Naive thymus-derived CD4-positive, alpha-beta T cell (primary cell): Measurements from ENCODE around the gene CXCR5. TPM values are rescaled to one million over a fixed set of nuclear protein-coding genes. Genes with fewer than 3 reads are reported as not detected.
A peak's percentile ranks its signal among the peaks of the same experiment; 100 is the strongest.

Source experiments
- ATAC-seq: fragments of 150-1000 bp; cut with Tn5 transposase; 2 replicates; pipeline ENCODE4 v1.10.0; 2021; ENCODE audit warnings: mild to moderate bottlenecking, moderate library complexity
- CTCF ChIA-PET: fragments of 350-600 bp; sonication (Branson Sonifier 250); formaldehyde crosslinking; loops from one replicate; lab custom pipeline; 2021; ENCODE audit warnings: antibody characterized with exemption; lab: Charles Lee
- POLR2A ChIA-PET: fragments of 350-600 bp; sonication (Branson Sonifier 250); formaldehyde crosslinking; loops from one replicate; lab custom pipeline; 2021; ENCODE audit warnings: antibody characterized with exemption, inconsistent platforms; lab: Charles Lee
- DNase-seq, 9 donors: peaks; one replicate each; pipeline versions ENCODE4 v3.0.0 to v3.0.0-alpha.2; 2020 to 2022; ENCODE audit warnings: mixed read lengths in 1 of 9
- H3K27ac ChIP-seq: one replicate; pipeline ENCODE4 v1.7.0; 2013; ENCODE audit warnings: mild to moderate bottlenecking, low read depth, low read length, moderate library complexity
- H3K27me3 ChIP-seq, 2 donors: one replicate each; pipeline ENCODE4 v1.7.0; 2013; ENCODE audit warnings: low read length in 2 of 2, mild to moderate bottlenecking in 2 of 2, moderate library complexity in 2 of 2; ENCODE audit not compliant: control insufficient read depth in 2 of 2, insufficient read depth in 2 of 2
- H3K36me3 ChIP-seq, 3 experiments: 1 replicate in 2 of 3; 2 replicates in 1 of 3; pipeline ENCODE4 v1.7.0; 2013; ENCODE audit warnings: low read length in 3 of 3, mild to moderate bottlenecking in 3 of 3, moderate library complexity in 1 of 3; ENCODE audit not compliant: insufficient read depth in 3 of 3, control insufficient read depth in 2 of 3
- H3K4me1 ChIP-seq, 2 donors: one replicate each; pipeline ENCODE4 v1.7.0; 2013; ENCODE audit warnings: low read length in 2 of 2, mild to moderate bottlenecking in 2 of 2, moderate library complexity in 1 of 2; ENCODE audit not compliant: control insufficient read depth in 2 of 2, insufficient read depth in 2 of 2
- H3K4me3 ChIP-seq: 2 replicates; pipeline ENCODE4 v1.7.0; 2013; ENCODE audit warnings: mild to moderate bottlenecking, low read length
- H3K9me3 ChIP-seq, 3 experiments: 1 replicate in 2 of 3; 2 replicates in 1 of 3; pipeline ENCODE4 v1.7.0; 2013; ENCODE audit warnings: low read length in 3 of 3; ENCODE audit not compliant: control insufficient read depth in 2 of 3
- H3K27ac Mint-ChIP-seq, 9 donors: one replicate each; pipeline ENCODE4 v1.8.0; 2020 to 2022; ENCODE audit warnings: mixed read lengths in 9 of 9, mild to moderate bottlenecking in 8 of 9, moderate library complexity in 5 of 9, inconsistent platforms in 2 of 9
- H3K27me3 Mint-ChIP-seq, 5 donors: one replicate each; pipeline ENCODE4 v1.8.0; 2021 to 2022; ENCODE audit warnings: mixed read lengths in 5 of 5, mild to moderate bottlenecking in 1 of 5
- H3K36me3 Mint-ChIP-seq, 5 donors: one replicate each; pipeline ENCODE4 v1.8.0; 2020 to 2022; ENCODE audit warnings: mixed read lengths in 5 of 5, mild to moderate bottlenecking in 3 of 5, inconsistent platforms in 1 of 5
- H3K4me1 Mint-ChIP-seq, 7 donors: one replicate each; pipeline ENCODE4 v1.8.0; 2020 to 2022; ENCODE audit warnings: mixed read lengths in 7 of 7, mild to moderate bottlenecking in 3 of 7, inconsistent platforms in 1 of 7
- H3K4me3 Mint-ChIP-seq, 10 donors: one replicate each; pipeline ENCODE4 v1.8.0; 2020 to 2022; ENCODE audit warnings: mild to moderate bottlenecking in 10 of 10, mixed read lengths in 10 of 10, moderate library complexity in 6 of 10, inconsistent platforms in 2 of 10
- H3K9me3 Mint-ChIP-seq, 11 donors: one replicate each; pipeline ENCODE4 v1.8.0; 2020 to 2022; ENCODE audit warnings: mixed read lengths in 11 of 11, mild to moderate bottlenecking in 4 of 11, inconsistent platforms in 1 of 11, moderate library complexity in 1 of 11
- intact Hi-C, 2 donors: fragments of 100-400 bp; cut with micrococcal nuclease; formaldehyde crosslinking; loops; one replicate each; pipeline ENCODE4 v1.15.1; 2023
- microRNA-seq: library from miRNA; unstranded; fragments of <30 nt; microRNA quantifications from one replicate; pipeline ENCODE4 v1.2.0, GENCODE V29; 2022; ENCODE audit warnings: borderline microRNAs expressed
- polyA plus RNA-seq, 2 donors: library from polyadenylated mRNA; unstranded; fragments of 300-500 nt; fragmentation: Illumina TruSeq; gene quantifications; one replicate each; pipeline ENCODE4 v1.2.3, GENCODE V29; 2021
- total RNA-seq, 6 experiments: library from RNA in 5 of 6; stranded (reverse) in 5 of 6; gene quantifications; 1 replicate in 5 of 6; 2 replicates in 1 of 6; pipeline ENCODE4 v1.2.3 and lab custom pipeline; 2021 to 2026

The CXCR5 gene
- total and polyA plus RNA-seq, 7 experiments from 2014 or later, result 0.41 to 2.9 (median 2.1) TPM

DNA sequence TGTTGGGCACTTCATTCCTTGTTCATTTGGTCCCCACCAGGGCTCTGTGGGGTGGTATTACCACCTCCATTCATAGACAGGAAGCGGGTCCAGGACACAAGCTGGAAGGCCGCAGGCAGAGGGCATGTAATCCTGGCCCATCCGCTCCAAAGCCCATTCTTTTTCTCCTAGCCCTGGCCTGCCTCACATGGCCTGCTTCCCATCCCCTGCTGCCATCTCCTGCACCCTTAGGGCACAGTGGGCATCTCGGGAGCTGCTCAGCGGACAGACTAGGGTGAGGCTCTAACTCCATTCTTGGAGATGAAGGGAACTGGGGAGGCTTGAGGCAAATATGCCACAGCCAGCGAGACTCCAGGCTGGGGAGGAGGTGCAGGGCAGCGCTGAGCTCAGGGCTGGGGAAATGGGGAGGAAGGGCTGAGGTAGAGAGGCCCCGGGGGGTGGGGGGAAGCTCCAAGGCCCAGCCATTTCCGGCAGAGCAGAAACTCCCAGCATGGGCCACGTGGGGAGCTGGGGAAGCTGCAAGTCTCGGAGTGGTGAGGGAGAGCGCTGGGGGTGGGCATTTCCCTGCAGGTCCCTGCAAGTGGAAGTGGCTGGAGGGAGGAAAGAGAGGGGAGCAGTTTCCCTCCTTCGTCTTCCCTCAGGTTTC, 56.4 kb downstream of the CXCR5 start:
- H3K27me3 ChIP-seq, result no peaks in the 10 kb centered on the region
- ATAC-seq (peak; percentile 86), DNase-seq (peak in 6 of 9 donors; percentile 53 to 70 (median 58))
- intact Hi-C loops, result loop anchor here in 1 of 2 donors (2.0 kb wide), 1 partner anchor 15 kb away; no protein-coding TSS in a partner anchor
- peaks cover 31 to 60% (median 54%) of the 10 kb centered on the region in 7 donors for H3K4me1 Mint-ChIP-seq
- H3K4me3 Mint-ChIP-seq, result peak overlapping the region in 9 of 10 donors; percentile 33 to 74 (median 66)
- ChIA-PET CTCF (interaction anchor here (0.7 to 2.5 kb wide), 8 partner anchors 9 to 347 kb away, joined by 3 to 16 read pairs (median 5); partner anchors contain the start of gene BCL9L), POLR2A (interaction anchor here (0.6 to 3.1 kb wide), 15 partner anchors 11 to 572 kb away, joined by 3 to 28 read pairs (median 4); partner anchors contain the start of genes BCL9L, C2CD2L, CENATAC and DDX6)
- H3K9me3 ChIP-seq, result no peaks in the 10 kb centered on the region
- no peaks in the 10 kb centered on the region for H3K9me3 Mint-ChIP-seq
- peaks cover 0 to 4% (median 0%) of the 10 kb centered on the region in 5 donors for H3K27me3 Mint-ChIP-seq
- H3K36me3 Mint-ChIP-seq, result no peaks in the 10 kb centered on the region
- peaks cover 12 to 24% of the 10 kb centered on the region in 2 donors for H3K4me1 ChIP-seq
- H3K36me3 ChIP-seq, result no peaks in the 10 kb centered on the region
- peak overlapping the region in 8 of 9 donors; percentile 56 to 82 (median 76) for H3K27ac Mint-ChIP-seq
- H3K27ac ChIP-seq, result peak overlapping the region; percentile 34
- H3K4me3 ChIP-seq, result peak overlapping the region; percentile 38

DNA sequence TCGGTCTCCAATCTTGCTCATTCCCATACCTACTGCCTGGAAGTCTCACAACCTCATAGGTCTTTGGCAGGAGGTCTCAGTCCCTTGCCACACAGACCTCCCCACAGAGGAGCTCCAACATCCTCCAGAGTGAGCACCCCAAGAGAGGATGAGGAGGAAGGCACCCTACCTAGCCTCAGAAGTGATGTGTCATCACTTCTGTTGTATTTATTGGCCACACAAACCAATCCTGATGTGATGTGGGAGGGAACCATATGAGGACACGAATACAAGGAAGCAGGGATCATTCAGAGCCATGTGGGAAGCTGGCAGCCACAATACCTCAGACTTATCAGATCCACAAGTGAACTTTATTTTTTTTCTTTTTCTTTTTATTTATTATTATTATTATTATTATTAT, 63.4 kb downstream of the CXCR5 start:
- Mint-ChIP-seq H3K4me1 (peaks cover 5 to 22% (median 14%) of the 10 kb centered on the region in 7 donors), H3K9me3 (no peaks in the 10 kb centered on the region), H3K4me3 (no peak overlapping the region), H3K27ac (peak overlapping the region in 1 of 9 donors; percentile 20), H3K36me3 (no peaks in the 10 kb centered on the region), H3K27me3 (peaks cover 0 to 33% (median 0%) of the 10 kb centered on the region in 5 donors)
- ChIA-PET POLR2A (interaction anchor here (0.6 kb wide), 1 partner anchor 73 kb away, joined by 3 read pairs; no protein-coding TSS in a partner anchor), CTCF (interaction anchor here (0.6 to 0.7 kb wide), 2 partner anchors 11 to 945 kb away, joined by 3 read pairs; no protein-coding TSS in a partner anchor)
- H3K4me1 ChIP-seq, result no peaks in the 10 kb centered on the region
- intact Hi-C loops, result no loop called here
- no peaks in the 10 kb centered on the region for H3K36me3 ChIP-seq
- H3K27me3 ChIP-seq, result no peaks in the 10 kb centered on the region
- ATAC-seq, result no peak
- H3K4me3 ChIP-seq, result no peak overlapping the region
- no peaks in the 10 kb centered on the region for H3K9me3 ChIP-seq
- H3K27ac ChIP-seq, result no peak overlapping the region
- no peak for DNase-seq

Small RNA genes lying within 50 kb of the gene (microRNA-seq; reads per million reads assigned to microRNA genes)
- not detected for gene MIR4492

Other genes starting within 250 kb of the CXCR5 start
- gene TREH, start 204.2 kb upstream of the CXCR5 start, total RNA-seq, result not detected
- gene TREH, start 204.2 kb upstream of the CXCR5 start, polyA plus RNA-seq, result not detected
- gene DDX6, start 92.7 kb upstream of the CXCR5 start, total RNA-seq, result 100 to 1,000 TPM; 154 to 346 (median 272) TPM
- 100 to 1,000 TPM; 118 to 142 TPM for gene DDX6, start 92.7 kb upstream of the CXCR5 start, polyA plus RNA-seq
- gene BCL9L, start 42.0 kb downstream of the CXCR5 start, total RNA-seq, result 100 to 1,000 TPM in 4 of 5 experiments, 10 to 100 TPM in 1; 67.8 to 269 (median 266) TPM
- gene BCL9L, start 42.0 kb downstream of the CXCR5 start, polyA plus RNA-seq, result 1 to 10 TPM; 6.7 to 7.2 TPM
- under 1 TPM in 1 of 5 experiments, not detected in 4; 0.24 TPM for gene UPK2, start 72.4 kb downstream of the CXCR5 start, total RNA-seq
- gene UPK2, start 72.4 kb downstream of the CXCR5 start, polyA plus RNA-seq, result under 1 TPM in 1 of 2 donors, not detected in 1; 0.51 TPM
- gene FOXR1, start 87.9 kb downstream of the CXCR5 start, total RNA-seq, result not detected
- not detected for gene FOXR1, start 87.9 kb downstream of the CXCR5 start, polyA plus RNA-seq
- gene CENATAC, start 114.2 kb downstream of the CXCR5 start, total RNA-seq, result 100 to 1,000 TPM in 4 of 5 experiments, 10 to 100 TPM in 1; 53.5 to 136 (median 109) TPM
- 10 to 100 TPM in 1 of 2 donors, 1 to 10 TPM in 1; 8.4 to 13.5 TPM for gene CENATAC, start 114.2 kb downstream of the CXCR5 start, polyA plus RNA-seq
- 1,000 to 10,000 TPM; 1,535 to 3,042 (median 2,772) TPM for gene RPS25, start 134.5 kb downstream of the CXCR5 start, total RNA-seq
- 1,000 to 10,000 TPM; 4,222 to 6,094 TPM for gene RPS25, start 134.5 kb downstream of the CXCR5 start, polyA plus RNA-seq
- gene TRAPPC4, start 134.9 kb downstream of the CXCR5 start, total RNA-seq, result 10 to 100 TPM; 70.7 to 80.3 (median 77.8) TPM
- 100 to 1,000 TPM in 1 of 2 donors, 10 to 100 TPM in 1; 82.1 to 123 TPM for gene TRAPPC4, start 134.9 kb downstream of the CXCR5 start, polyA plus RNA-seq
- 10 to 100 TPM in 3 of 5 experiments, 1 to 10 TPM in 2; 7.1 to 20.8 (median 14.6) TPM for gene SLC37A4, start 147.0 kb downstream of the CXCR5 start, total RNA-seq
- 10 to 100 TPM; 10.6 to 13.1 TPM for gene SLC37A4, start 147.0 kb downstream of the CXCR5 start, polyA plus RNA-seq
- 100 to 1,000 TPM in 3 of 5 experiments, 10 to 100 TPM in 2; 77.8 to 198 (median 110) TPM for gene HYOU1, start 173.3 kb downstream of the CXCR5 start, total RNA-seq
- gene HYOU1, start 173.3 kb downstream of the CXCR5 start, polyA plus RNA-seq, result 10 to 100 TPM; 11.3 to 18.3 TPM
- gene VPS11, start 183.9 kb downstream of the CXCR5 start, total RNA-seq, result 10 to 100 TPM; 39.0 to 73.9 (median 57.1) TPM
- gene VPS11, start 183.9 kb downstream of the CXCR5 start, polyA plus RNA-seq, result 10 to 100 TPM; 40.3 to 72.1 TPM
- 10 to 100 TPM in 1 of 5 experiments, 1 to 10 TPM in 4; 6.7 to 25.4 (median 7.7) TPM for gene HMBS, start 201.0 kb downstream of the CXCR5 start, total RNA-seq
- 10 to 100 TPM; 20.8 to 25.3 TPM for gene HMBS, start 201.0 kb downstream of the CXCR5 start, polyA plus RNA-seq
- 10 to 100 TPM; 21.9 to 63.9 (median 37.9) TPM for gene DPAGT1, start 218.0 kb downstream of the CXCR5 start, total RNA-seq
- gene DPAGT1, start 218.0 kb downstream of the CXCR5 start, polyA plus RNA-seq, result 10 to 100 TPM; 25.0 to 32.6 TPM
- gene C2CD2L, start 223.5 kb downstream of the CXCR5 start, total RNA-seq, result 10 to 100 TPM; 24.7 to 40.7 (median 36.1) TPM
- gene C2CD2L, start 223.5 kb downstream of the CXCR5 start, polyA plus RNA-seq, result 10 to 100 TPM in 1 of 2 donors, 1 to 10 TPM in 1; 2.7 to 10.2 TPM
- 10 to 100 TPM; 30.7 to 79.7 (median 42.7) TPM for gene HINFP, start 237.7 kb downstream of the CXCR5 start, total RNA-seq
- 10 to 100 TPM; 14.7 to 24.1 TPM for gene HINFP, start 237.7 kb downstream of the CXCR5 start, polyA plus RNA-seq